Activated naive CD8-positive, alpha-beta T cell (primary cell): ENCODE results near the gene AQP5.

Experiments
- H3K27ac Mint-ChIP-seq: one replicate; pipeline ENCODE4 v1.8.0; 2021; ENCODE audit warnings: mixed read lengths
- H3K27me3 Mint-ChIP-seq: one replicate; pipeline ENCODE4 v1.8.0; 2021; ENCODE audit warnings: mixed read lengths
- H3K36me3 Mint-ChIP-seq: one replicate; pipeline ENCODE4 v1.8.0; 2021; ENCODE audit warnings: mixed read lengths
- H3K4me1 Mint-ChIP-seq: one replicate; pipeline ENCODE4 v1.8.0; 2021; ENCODE audit warnings: low read depth, mixed read lengths
- H3K4me3 Mint-ChIP-seq: one replicate; pipeline ENCODE4 v1.8.0; 2021; ENCODE audit warnings: mild to moderate bottlenecking, mixed read lengths
- H3K9me3 Mint-ChIP-seq: one replicate; pipeline ENCODE4 v1.8.0; 2021; ENCODE audit warnings: low read depth, mixed read lengths

Gene AQP5

DNA sequence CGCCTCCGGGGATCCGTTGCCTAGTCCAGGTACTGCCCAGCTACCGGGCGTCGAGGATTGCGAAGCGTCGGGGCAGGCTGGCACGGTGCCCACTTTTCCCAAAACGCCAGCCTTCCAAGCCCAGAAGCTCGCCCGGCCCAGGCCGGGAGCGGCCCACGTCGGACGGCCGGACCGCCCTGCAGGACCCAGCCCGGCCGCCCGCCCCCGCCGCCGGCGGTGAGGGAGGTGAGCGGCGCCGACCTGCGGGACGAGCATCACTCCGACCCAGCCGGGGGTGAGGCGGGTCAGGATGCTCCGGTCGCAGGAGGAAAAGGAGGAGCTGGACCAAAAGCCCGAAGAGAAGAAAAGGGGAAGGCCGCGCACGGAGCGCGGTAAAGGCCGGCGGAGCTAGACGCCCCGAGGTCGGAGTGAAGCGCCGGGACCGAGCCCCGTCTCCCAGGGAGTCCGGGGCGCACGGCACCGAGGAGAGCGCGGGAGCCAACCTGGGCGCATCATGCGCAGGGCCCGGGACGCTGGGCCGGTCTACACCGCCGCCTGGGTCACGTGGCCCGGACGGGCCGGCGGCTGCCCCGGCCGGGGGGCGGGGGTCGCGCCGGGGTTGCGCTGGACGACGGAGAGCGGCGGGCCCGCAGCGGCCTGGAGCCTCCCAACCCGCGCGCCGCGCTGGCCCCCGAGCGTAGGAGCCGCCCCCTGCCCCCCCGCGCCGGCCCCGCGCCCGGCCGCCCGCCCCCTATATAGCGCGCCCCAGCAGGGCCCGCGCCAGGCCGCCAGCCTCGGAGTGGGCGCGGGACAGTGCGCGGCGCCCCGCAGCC is at the start of gene AQP5:
AQP5 (plus strand) TSS at position 762 of the 812 bp plus-strand sequence. CDS start 146 bp downstream, outside the sequence.
- no peaks in the 10 kb centered on the region for H3K9me3 Mint-ChIP-seq
- peaks cover 27% of the 10 kb centered on the region for H3K27me3 Mint-ChIP-seq
- peak within 1 kb of the TSS; percentile 67 for H3K4me3 Mint-ChIP-seq
- H3K36me3 Mint-ChIP-seq, result peaks cover 3% of the 10 kb centered on the region
- H3K4me1 Mint-ChIP-seq, result peaks cover 9% of the 10 kb centered on the region
- H3K27ac Mint-ChIP-seq, result no peak within 1 kb of the TSS

DNA sequence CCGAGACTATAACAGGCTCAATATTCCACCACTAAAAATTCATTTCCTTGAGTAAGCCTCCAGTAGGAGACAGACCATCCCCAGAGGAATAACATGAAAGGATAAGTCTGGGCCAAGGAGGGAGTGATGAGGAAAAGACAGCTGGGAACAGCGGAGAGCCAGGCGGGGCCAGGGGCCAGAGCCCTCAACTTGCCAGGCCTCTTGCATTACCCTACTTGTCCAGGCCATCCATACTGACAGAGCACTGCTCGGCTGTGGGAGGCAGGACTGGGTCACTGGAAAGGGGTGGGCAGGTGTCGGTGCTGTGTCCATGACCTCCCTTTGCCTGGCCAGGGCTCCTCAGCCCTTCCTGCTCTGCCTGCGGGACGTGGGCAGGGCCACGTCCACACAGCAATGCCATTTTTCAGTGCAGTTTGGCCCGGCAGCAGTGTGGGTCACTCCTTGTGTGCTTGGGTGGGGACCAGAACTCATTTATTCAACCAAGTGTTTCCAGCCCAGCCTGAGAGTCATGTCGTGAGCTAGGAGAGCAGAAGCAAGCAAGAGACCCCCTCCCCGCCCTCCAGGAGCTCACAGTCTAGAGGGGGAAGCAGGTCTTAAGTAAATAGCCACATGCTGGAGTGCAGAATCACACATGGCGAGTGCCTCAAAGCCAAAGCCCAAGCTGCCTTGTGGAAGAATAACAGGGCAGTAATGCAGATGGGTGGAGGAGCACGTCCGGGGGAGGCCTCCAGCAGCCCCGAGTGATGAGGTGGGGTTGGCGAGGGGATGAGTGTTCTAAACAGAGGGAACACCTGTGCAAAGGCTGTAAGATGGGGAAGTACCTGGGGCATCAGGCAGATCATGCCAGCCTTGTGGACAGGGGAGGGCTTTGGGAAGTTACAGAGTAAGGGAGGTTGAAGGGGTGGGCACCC is 49.1 kb upstream of the AQP5 start:
- H3K36me3 Mint-ChIP-seq, result no peaks in the 10 kb centered on the region
- H3K9me3 Mint-ChIP-seq, result no peaks in the 10 kb centered on the region
- no peaks in the 10 kb centered on the region for H3K27me3 Mint-ChIP-seq
- no peaks in the 10 kb centered on the region for H3K4me1 Mint-ChIP-seq
- no peak overlapping the region for H3K27ac Mint-ChIP-seq
- no peak overlapping the region for H3K4me3 Mint-ChIP-seq

DNA sequence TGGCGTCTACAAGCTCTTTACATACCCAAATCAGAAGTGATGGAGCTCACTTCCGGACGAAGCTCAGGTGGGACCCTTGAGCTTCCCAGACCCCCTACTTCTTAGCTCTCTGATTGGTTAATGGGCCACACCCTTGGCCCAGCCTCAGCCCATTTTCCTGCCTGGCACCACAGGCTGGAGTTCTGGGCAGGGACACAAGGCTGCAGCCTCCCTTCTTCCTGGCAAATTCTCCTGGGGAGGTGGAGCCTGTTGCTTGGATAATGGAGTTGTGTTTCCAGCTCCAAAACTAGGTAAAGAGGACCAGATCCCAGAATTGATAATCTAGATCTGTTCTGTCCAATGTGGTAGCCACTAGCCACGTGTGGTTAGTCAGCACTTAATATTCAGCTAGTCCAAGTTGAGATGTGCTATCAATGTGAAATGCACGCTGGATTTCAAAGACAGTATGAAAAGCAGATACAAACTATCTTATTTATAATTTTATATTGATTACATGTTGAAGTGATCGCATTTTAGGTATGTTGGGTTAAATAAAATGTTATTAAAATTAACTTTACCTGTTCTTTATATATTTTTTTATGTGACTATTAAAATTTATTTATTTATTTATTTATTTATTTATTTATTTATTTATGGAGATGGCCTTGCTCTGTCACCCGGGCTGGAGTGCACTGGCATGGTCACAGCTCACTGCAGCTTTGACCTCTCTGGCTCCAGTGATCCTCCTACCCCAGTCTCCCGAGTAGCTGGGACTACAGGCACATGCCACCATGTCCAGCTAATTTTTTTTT is 45.3 kb upstream of the AQP5 start:
- no peaks in the 10 kb centered on the region for H3K9me3 Mint-ChIP-seq
- no peaks in the 10 kb centered on the region for H3K4me1 Mint-ChIP-seq
- no peaks in the 10 kb centered on the region for H3K36me3 Mint-ChIP-seq
- H3K27me3 Mint-ChIP-seq, result no peaks in the 10 kb centered on the region
- no peak overlapping the region for H3K27ac Mint-ChIP-seq
- no peak overlapping the region for H3K4me3 Mint-ChIP-seq

DNA sequence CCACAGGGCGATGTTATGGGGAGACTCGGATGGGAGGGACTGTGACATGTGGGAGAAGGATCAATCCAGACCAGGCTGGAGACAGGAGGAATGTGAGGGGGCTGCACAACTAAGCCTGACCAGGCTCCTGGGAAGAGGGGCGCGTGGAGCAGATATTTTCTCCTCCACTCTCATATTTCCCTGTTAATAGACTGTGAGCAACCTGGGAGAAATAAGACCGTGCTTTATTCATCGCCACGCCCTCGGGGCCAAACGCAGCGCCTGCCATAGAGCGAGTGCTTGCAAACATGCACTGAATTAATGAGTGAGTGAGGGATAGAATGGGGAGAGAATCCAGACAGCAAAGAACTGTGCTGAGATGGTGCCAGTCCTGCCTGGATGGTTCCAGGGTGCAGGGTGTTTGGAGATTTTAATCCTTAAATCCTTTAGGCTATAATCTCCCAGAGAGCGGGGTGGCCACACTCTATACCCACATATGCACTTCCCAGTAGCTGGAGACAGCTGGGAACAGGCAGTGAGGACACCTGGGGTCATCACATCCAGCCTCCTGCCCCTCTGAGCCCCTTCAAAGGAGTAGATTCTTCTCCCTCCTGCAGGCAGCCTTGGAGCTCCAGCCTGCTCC is 44.4 kb upstream of the AQP5 start:
- Mint-ChIP-seq H3K27ac (no peak overlapping the region), H3K4me1 (no peaks in the 10 kb centered on the region), H3K27me3 (no peaks in the 10 kb centered on the region), H3K4me3 (no peak overlapping the region), H3K9me3 (no peaks in the 10 kb centered on the region), H3K36me3 (no peaks in the 10 kb centered on the region)

DNA sequence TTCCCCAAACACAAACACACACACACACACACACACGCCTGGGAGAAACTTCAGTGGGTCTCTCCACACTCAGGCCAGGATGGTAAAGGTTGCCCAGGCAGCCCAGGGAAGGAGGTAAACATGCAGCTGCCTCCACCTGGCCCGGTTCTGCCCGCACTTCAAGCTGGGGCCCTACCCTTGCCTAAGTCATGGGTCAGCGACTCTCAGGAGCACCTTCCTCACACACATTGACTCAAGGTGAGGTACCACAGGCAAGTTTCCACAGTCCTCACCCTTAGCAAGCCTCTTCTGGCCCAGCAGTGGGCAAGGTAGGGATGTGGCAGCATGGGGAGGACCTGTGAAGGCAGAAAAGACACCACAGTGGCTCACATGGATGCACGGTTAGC is 43.9 kb upstream of the AQP5 start:
- Mint-ChIP-seq H3K9me3 (no peaks in the 10 kb centered on the region), H3K4me1 (no peaks in the 10 kb centered on the region), H3K27ac (no peak overlapping the region), H3K27me3 (no peaks in the 10 kb centered on the region), H3K36me3 (no peaks in the 10 kb centered on the region), H3K4me3 (no peak overlapping the region)

DNA sequence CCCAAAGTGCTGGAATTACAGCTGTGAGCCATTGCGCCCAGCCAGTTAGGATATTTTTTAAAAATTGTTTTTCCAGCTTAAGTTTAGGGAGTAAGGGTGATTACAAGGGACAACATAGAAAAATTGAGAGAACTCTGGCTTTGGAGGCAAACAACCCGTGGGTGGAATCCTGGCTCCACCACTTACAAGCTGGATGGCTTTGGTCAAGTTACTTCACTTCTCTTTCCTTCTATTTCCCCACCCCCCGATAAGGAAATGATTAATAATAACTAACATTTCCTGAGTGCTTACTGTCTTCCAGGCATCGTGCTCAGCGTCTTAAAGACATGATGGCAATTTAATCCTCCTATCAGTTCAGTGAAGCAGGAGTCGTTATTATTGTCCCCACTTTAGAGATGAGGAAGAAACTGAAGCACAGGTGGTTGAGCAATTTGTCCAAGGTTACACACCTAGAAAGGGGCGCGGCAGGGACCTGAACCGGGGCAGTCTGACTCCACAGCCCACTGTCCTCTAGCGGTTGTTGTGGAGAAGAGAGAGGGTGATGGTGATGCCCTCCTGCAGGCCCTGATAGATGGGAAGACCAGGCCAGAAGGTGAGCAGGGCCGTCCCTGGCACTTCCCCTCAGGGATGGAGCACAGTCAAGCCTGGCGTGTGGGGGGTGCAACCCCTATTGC is 41.3 kb upstream of the AQP5 start:
- no peak overlapping the region for H3K4me3 Mint-ChIP-seq
- H3K27me3 Mint-ChIP-seq, result no peaks in the 10 kb centered on the region
- no peaks in the 10 kb centered on the region for H3K9me3 Mint-ChIP-seq
- H3K27ac Mint-ChIP-seq, result no peak overlapping the region
- no peaks in the 10 kb centered on the region for H3K4me1 Mint-ChIP-seq
- H3K36me3 Mint-ChIP-seq, result no peaks in the 10 kb centered on the region

DNA sequence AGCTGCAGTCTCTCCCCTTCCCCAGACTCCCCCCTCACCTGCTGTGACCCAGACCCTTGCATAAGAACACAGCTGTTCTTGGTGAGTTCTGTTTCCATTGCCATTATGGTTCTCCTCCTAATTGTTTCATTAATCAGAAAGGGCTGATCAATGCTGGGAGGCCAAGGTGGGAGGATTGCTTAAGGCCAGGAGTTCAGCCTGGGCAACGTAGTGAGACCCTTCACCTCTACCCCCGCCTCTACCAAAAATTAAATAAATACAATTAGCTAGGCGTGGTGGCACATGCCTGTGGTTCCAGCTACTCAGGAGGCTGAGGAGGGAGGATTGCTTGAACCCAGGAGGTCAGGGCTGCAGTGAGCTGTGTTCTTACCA is 40.8 kb upstream of the AQP5 start:
- H3K4me1 Mint-ChIP-seq, result no peaks in the 10 kb centered on the region
- H3K27ac Mint-ChIP-seq, result no peak overlapping the region
- H3K9me3 Mint-ChIP-seq, result no peaks in the 10 kb centered on the region
- no peaks in the 10 kb centered on the region for H3K36me3 Mint-ChIP-seq
- H3K27me3 Mint-ChIP-seq, result no peaks in the 10 kb centered on the region
- H3K4me3 Mint-ChIP-seq, result no peak overlapping the region

DNA sequence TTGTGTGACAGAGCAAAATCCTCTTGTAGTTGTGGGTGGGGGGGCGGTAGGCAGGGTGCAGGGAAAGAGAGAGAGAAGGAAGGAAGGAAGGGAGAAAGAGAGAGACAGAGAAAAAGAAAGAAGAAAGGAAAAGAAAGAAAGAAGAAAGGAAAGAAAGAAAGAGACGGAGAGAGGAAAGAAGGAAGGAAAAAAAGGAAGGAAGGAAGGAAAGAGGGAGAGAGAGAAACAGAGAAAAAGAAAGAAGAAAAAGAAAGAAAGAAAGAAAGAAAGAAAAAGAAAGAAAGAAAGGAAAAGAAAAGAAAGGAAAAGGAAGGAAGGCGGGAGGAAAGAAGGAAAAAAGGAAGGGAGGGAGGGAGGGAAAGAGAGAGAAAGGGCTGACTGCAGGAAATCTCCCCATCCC is 40.4 kb upstream of the AQP5 start:
- H3K9me3 Mint-ChIP-seq, result no peaks in the 10 kb centered on the region
- no peaks in the 10 kb centered on the region for H3K27me3 Mint-ChIP-seq
- no peak overlapping the region for H3K4me3 Mint-ChIP-seq
- H3K27ac Mint-ChIP-seq, result no peak overlapping the region
- no peaks in the 10 kb centered on the region for H3K36me3 Mint-ChIP-seq
- no peaks in the 10 kb centered on the region for H3K4me1 Mint-ChIP-seq

DNA sequence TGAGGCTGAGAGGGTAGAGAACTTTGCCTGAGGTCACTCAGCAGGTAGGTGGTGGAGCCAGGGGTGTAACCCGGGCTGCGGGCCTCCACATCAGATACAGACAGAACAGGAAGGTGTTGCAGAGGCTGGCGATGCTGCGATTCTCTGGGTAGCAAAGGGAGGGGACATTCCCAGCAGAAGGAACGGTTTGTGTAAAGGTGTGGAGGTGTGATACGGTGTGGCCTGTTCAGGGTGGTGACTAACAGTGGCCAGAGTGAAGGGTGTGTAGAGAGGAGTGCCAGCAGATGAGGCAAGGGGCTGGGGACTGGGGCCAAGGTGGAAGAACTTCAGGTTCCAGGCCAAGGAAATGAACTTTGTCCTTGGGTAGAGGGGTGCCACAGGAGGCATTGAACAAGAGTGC is 39.7 kb upstream of the AQP5 start:
- Mint-ChIP-seq H3K36me3 (no peaks in the 10 kb centered on the region), H3K4me3 (no peak overlapping the region), H3K9me3 (no peaks in the 10 kb centered on the region), H3K27ac (no peak overlapping the region), H3K27me3 (no peaks in the 10 kb centered on the region), H3K4me1 (no peaks in the 10 kb centered on the region)

DNA sequence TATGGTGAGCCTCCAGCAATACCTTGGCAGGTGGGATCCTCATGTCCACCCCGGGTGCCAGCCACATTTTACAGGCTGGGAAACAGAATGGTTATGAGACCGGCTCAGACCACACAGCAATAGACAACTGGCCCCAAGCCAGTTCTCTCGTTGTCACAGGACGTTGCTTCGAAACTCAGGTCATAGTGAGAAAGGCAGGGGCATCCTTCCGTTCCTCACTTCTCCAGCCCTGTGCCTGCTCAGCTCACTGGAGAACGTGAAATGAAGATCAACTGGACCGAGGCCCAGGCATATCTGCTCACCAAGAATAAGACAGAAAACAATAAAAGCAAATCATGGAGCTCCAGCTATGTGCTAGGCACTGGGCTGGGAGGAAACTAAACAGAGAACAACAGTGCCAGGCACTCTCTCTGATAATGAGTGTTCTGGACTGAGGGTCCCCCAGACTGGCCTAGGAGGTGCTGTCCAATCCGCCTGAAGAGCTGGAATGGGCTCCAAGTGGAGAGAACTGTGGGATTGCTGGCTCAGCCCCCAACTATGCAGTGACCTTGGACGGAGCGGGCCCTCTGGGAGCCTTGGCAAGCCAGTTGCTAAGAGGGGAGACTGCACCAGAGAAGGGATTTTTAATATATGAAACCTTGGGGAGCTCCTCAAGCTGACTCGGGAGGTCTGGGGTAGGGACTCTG is 39.2 kb upstream of the AQP5 start:
- Mint-ChIP-seq H3K27me3 (no peaks in the 10 kb centered on the region), H3K4me3 (no peak overlapping the region), H3K4me1 (no peaks in the 10 kb centered on the region), H3K36me3 (no peaks in the 10 kb centered on the region), H3K9me3 (no peaks in the 10 kb centered on the region), H3K27ac (no peak overlapping the region)

DNA sequence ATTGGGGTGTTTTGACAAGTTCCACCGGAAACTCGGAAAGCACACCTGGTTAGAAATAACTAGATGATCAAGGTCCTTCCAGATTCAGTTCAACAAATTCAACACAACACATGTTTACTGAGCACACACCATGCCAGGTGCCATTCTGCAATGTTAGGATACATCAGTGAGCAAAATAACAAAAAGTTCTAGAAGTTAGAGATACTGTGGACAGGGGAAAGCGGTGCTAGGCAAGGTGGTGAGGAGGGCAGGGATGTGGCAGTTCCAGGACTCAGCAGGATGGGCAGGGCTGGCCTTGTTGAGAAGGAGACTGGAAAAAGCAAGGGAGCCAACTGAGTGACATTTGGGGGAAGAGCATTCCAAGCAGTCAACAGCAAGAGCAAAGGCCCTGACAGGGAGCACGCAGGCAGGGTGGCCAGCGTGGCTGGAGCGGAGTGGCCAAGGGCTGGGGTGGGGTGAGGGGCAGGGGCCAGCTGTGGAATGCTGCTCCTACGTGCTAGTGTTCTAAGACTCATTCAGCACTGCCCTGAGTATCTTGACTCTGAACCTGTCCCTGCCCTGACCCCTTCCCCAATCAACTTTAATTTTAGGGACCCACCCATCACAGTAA is 38.5 kb upstream of the AQP5 start:
- Mint-ChIP-seq H3K27me3 (no peaks in the 10 kb centered on the region), H3K36me3 (no peaks in the 10 kb centered on the region), H3K4me3 (no peak overlapping the region), H3K4me1 (no peaks in the 10 kb centered on the region), H3K27ac (no peak overlapping the region), H3K9me3 (no peaks in the 10 kb centered on the region)

DNA sequence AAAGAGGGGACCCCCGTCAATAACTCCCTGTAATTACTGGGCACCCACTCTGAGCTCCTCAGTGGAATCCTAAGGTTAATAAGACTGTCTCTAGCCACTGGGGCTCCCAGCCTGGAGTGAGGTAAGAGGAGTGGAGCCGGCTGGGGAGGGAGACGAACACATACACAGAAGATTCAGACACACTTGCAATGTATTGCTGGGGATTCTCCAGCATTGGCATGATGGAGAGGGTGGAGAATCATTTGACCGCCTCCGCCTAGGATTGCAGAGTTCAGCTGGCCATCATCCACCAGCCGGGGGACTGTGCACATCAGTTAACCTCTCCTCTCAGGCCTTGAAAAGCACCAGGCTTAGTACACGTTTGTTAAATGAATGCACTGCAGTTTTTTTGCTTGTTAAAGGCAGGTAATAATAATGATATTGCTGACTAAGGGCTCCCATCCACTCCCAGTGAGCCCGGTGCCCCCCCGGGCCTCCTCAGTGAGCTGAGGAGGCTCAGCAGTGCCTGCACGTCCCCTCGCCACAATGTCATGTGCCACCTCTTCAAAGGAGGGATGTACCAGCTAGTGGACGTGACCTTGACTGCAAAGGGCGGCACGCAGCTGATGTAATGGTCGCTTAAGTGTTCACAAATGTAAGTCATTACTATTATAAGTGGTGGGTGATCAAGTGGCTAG is 37.7 kb upstream of the AQP5 start:
- Mint-ChIP-seq H3K4me3 (no peak overlapping the region), H3K9me3 (no peaks in the 10 kb centered on the region), H3K27ac (no peak overlapping the region), H3K36me3 (no peaks in the 10 kb centered on the region), H3K27me3 (no peaks in the 10 kb centered on the region), H3K4me1 (no peaks in the 10 kb centered on the region)

DNA sequence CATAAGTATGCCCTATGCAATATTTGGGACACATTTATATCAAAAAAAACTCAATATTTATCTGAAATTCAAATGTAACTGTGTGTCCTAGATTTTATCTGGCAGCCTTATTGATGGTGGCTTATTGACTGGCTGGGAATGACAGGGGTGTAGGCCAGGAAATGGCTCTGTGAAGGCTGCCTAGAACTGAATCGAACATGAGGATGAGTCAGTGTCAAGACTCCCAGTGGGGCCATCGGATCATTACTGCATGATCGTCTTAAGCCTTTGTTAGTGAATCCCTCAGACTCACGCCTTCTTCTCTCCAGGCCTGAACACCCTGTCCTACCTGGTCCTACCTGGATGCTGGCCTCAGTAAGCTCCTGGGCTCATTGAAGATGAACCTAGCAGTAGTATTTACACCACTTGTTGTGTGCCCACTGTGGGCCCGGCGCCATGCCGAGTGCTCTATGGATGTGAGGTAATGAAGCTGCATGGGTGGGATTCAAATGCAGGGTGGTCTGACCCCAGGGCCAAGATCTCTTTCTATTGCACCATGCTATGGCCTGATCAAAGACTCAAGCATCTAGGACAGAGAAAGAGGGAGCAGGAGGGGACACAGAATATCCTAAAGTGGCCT is 36.9 kb upstream of the AQP5 start:
- H3K27me3 Mint-ChIP-seq, result no peaks in the 10 kb centered on the region

More for the DNA sequence above, 36.9 kb upstream of the AQP5 start:
- Mint-ChIP-seq H3K27ac (no peak overlapping the region), H3K4me3 (no peak overlapping the region), H3K36me3 (no peaks in the 10 kb centered on the region), H3K9me3 (no peaks in the 10 kb centered on the region), H3K4me1 (no peaks in the 10 kb centered on the region)
